GM23338 (cell line): ENCODE measurements around the gene AP4E1. TPM values are rescaled to one million over a fixed set of nuclear protein-coding genes. Genes with fewer than 3 reads are reported as not detected.

ENCODE experiments used
- ATAC-seq: fragments of 200-7000 bp; cut with Tn5 transposase; 3 replicates; pipeline ENCODE4 v1.9.1; 2020
- DNase-seq: peaks from one replicate; pipeline ENCODE4 v3.0.0-alpha.2; 2015; ENCODE audit warnings: low spot score
- H2AFZ ChIP-seq: fragments of 200-600 bp; sonication (generic); 2 replicates; pipeline ENCODE4 v1.8.0; 2016; ENCODE audit warnings: antibody characterized with exemption, mild to moderate bottlenecking, moderate library complexity
- H3F3A ChIP-seq: fragments of 200-600 bp; sonication (generic); replicated peaks from 2 replicates; pipeline ENCODE4 v1.8.0; 2017; ENCODE audit warnings: antibody characterized with exemption, mixed run types, low read depth
- H3K27ac ChIP-seq: fragments of 200-600 bp; sonication (generic); 2 replicates; pipeline ENCODE4 v1.6.1; 2016; ENCODE audit warnings: low read depth
- H3K27me3 ChIP-seq: fragments of 200-600 bp; sonication (generic); 2 replicates; pipeline ENCODE4 v1.8.0; 2016; ENCODE audit warnings: mild to moderate bottlenecking, mixed run types, moderate library complexity; ENCODE audit not compliant: insufficient read depth
- H3K36me3 ChIP-seq: fragments of 200-600 bp; sonication (generic); 2 replicates; pipeline ENCODE4 v1.8.0; 2016; ENCODE audit warnings: mild to moderate bottlenecking; ENCODE audit not compliant: insufficient read depth
- H3K4me1 ChIP-seq: fragments of 200-600 bp; sonication (generic); 2 replicates; pipeline ENCODE4 v1.8.0; 2016; ENCODE audit warnings: mild to moderate bottlenecking, moderate library complexity; ENCODE audit not compliant: insufficient read depth
- H3K4me2 ChIP-seq: fragments of 200-600 bp; sonication (generic); 2 replicates; pipeline ENCODE4 v1.7.1; 2017; ENCODE audit warnings: mixed run types
- H3K4me3 ChIP-seq: fragments of 200-600 bp; sonication (generic); 2 replicates; pipeline ENCODE4 v1.6.1; 2016; ENCODE audit warnings: mixed run types
- H3K79me2 ChIP-seq: fragments of 200-600 bp; sonication (generic); replicated peaks from 2 replicates; pipeline ENCODE4 v1.8.0; 2017; ENCODE audit warnings: mild to moderate bottlenecking; ENCODE audit not compliant: insufficient read depth
- H3K9me2 ChIP-seq: fragments of 200-600 bp; sonication (generic); 2 replicates; pipeline ENCODE4 v1.8.0; 2017; ENCODE audit not compliant: insufficient read depth
- H4K20me1 ChIP-seq: fragments of 200-600 bp; sonication (generic); replicated peaks from 2 replicates; pipeline ENCODE4 v1.8.0; 2017; ENCODE audit warnings: mild to moderate bottlenecking; ENCODE audit not compliant: insufficient read depth
- H3K27ac Mint-ChIP-seq: 2 replicates; pipeline ENCODE4 v1.8.0; 2020; ENCODE audit warnings: inconsistent platforms, mild to moderate bottlenecking, moderate library complexity, mixed read lengths
- H3K27me3 Mint-ChIP-seq: 3 replicates; pipeline ENCODE4 v1.8.0; 2022; ENCODE audit warnings: low read depth, mild to moderate bottlenecking, moderate library complexity, mixed read lengths, inconsistent platforms; ENCODE audit not compliant: insufficient read depth, poor library complexity
- H3K36me3 Mint-ChIP-seq: 3 replicates; pipeline ENCODE4 v1.8.0; 2021; ENCODE audit warnings: low read depth, mild to moderate bottlenecking, inconsistent platforms, moderate library complexity, mixed read lengths
- H3K4me1 Mint-ChIP-seq: 3 replicates; pipeline ENCODE4 v1.8.0; 2020; ENCODE audit warnings: mild to moderate bottlenecking, inconsistent platforms, mixed read lengths
- H3K4me3 Mint-ChIP-seq: 3 replicates; pipeline ENCODE4 v1.8.0; 2021; ENCODE audit warnings: moderate library complexity, mild to moderate bottlenecking, inconsistent platforms, mixed read lengths
- H3K9me3 Mint-ChIP-seq: 3 replicates; pipeline ENCODE4 v1.8.0; 2020; ENCODE audit warnings: moderate library complexity, mild to moderate bottlenecking, inconsistent platforms, mixed read lengths
- CTCF ChIP-seq, 2 experiments: fragments of 200-600 bp in 1 of 2; sonication (generic) in 1 of 2; conservative IDR thresholded peaks; 2 replicates each; pipeline versions ENCODE4 v1.5.1 to v1.6.1; 2016 to 2017; ENCODE audit warnings: antibody characterized with exemption in 2 of 2, low read depth in 2 of 2, mild to moderate bottlenecking in 2 of 2, moderate library complexity in 1 of 2
- ETS1 ChIP-seq: IDR thresholded peaks from 2 replicates; pipeline ENCODE4 v1.6.1; 2016; ENCODE audit warnings: antibody characterized with exemption
- EZH2 ChIP-seq: fragments of 200-600 bp; sonication (generic); IDR thresholded peaks from one replicate; pipeline ENCODE4 v1.8.0; 2017; ENCODE audit warnings: antibody characterized with exemption, mild to moderate bottlenecking, low read depth; ENCODE audit not compliant: unreplicated experiment
- EZH2phosphoT487 ChIP-seq: fragments of 200-600 bp; sonication (generic); IDR thresholded peaks from one replicate; pipeline ENCODE4 v1.8.1; 2018; ENCODE audit warnings: antibody characterized with exemption; ENCODE audit not compliant: unreplicated experiment
- NANOG ChIP-seq: IDR thresholded peaks from 2 replicates; pipeline ENCODE4 v1.6.1; 2016; ENCODE audit warnings: antibody characterized with exemption, borderline replicate concordance
- POLR2AphosphoS5 ChIP-seq: IDR thresholded peaks from 2 replicates; pipeline ENCODE4 v1.6.1; 2016; ENCODE audit warnings: antibody characterized with exemption, low read depth
- REST ChIP-seq: IDR thresholded peaks from one replicate; pipeline ENCODE4 v1.6.1; 2018; ENCODE audit warnings: antibody characterized with exemption; ENCODE audit not compliant: unreplicated experiment
- ZNF331 ChIP-seq: fragments of 250-450 bp; sonication (Bioruptor Pico); IDR thresholded peaks from 2 replicates; pipeline ENCODE4 v1.5.0; 2020; ENCODE audit warnings: low read depth, mild to moderate bottlenecking, moderate library complexity
- polyA plus RNA-seq: library from polyadenylated mRNA; unstranded; fragments of >200 nt; fragmentation: Nextera tagmentation; extraction: Ambion mirVana; gene quantifications from 2 replicates; pipeline ENCODE4 v1.2.1, GENCODE V29; 2016
- total RNA-seq: library from RNA; depleted of rRNA; stranded (reverse); fragments of >200 nt; shearing (Covaris generic); gene quantifications from 2 replicates; pipeline ENCODE4 v1.2.3, GENCODE V29; 2014

AP4E1 gene
- total and polyA plus RNA-seq, 2 experiments from 2014 or later, result 4.4 to 15.4 TPM

- TF ChIP-seq REST (no peak), POLR2AphosphoS5 (no peak)
Measured at GRCh38 chr15:51004103-51004551, 95.6 kb downstream of the AP4E1 start (continued).

- Histone ChIP-seq H3K79me2 (no peaks in the 10 kb centered on the region), H3K9me2 (no peaks in the 10 kb centered on the region), H3K36me3 (no peaks in the 10 kb centered on the region), H3K4me2 (no peak overlapping the region), H4K20me1 (no peaks in the 10 kb centered on the region), H3K4me3 (no peak overlapping the region), H3K27me3 (no peaks in the 10 kb centered on the region), H3K27ac (no peak overlapping the region), H3F3A (no peaks in the 10 kb centered on the region), H3K4me1 (no peaks in the 10 kb centered on the region), H2AFZ (no peak overlapping the region)
- no peak for ATAC-seq
- H3K36me3 Mint-ChIP-seq, result peaks cover 23% of the 10 kb centered on the region
- H3K27ac Mint-ChIP-seq, result no peak overlapping the region
- no peaks in the 10 kb centered on the region for H3K27me3 Mint-ChIP-seq
- H3K4me1 Mint-ChIP-seq, result peaks cover 4% of the 10 kb centered on the region; the same call in 2 of the 3 replicates
- peaks cover 3% of the 10 kb centered on the region; the same call in 1 of the 3 replicates for H3K9me3 Mint-ChIP-seq
- TF ChIP-seq EZH2 (no peak), NANOG (no peak), ETS1 (no peak), CTCF (conservative IDR thresholded peaks at IDR 0.05; ENCODE audit: low read depth in 2 of 2) (no peak), REST (no peak), POLR2AphosphoS5 (no peak), EZH2phosphoT487 (no peak), ZNF331 (CRISPR knock-in tag) (no peak)
- no peak overlapping the region for H3K4me3 Mint-ChIP-seq
- no peak for DNase-seq
Measured at GRCh38 chr15:51006336-51006985, 98.0 kb downstream of the AP4E1 start.
